GM18867 (cell line): ENCODE results near the gene KCTD16.
A peak's percentile ranks its signal among the peaks of the same experiment; 100 is the strongest.

ENCODE experiments used
- ATAC-seq: cut with Tn5 transposase; IDR thresholded peaks from one replicate; pipeline ENCODE4 v1.9.1; 2021; ENCODE audit warnings: mild to moderate bottlenecking, moderate library complexity; ENCODE audit not compliant: unreplicated experiment

The KCTD16 gene

GRCh38 chr5:144393641-144394435, 223.2 kb downstream of the KCTD16 start:
- no peak for ATAC-seq

GRCh38 chr5:144395704-144396103, 225.0 kb downstream of the KCTD16 start:
- ATAC-seq: peak; percentile 57

GRCh38 chr5:144403058-144403457, 232.4 kb downstream of the KCTD16 start:
- ATAC-seq: no peak

- ATAC-seq: no peak
Measured at GRCh38 chr5:144403817-144404420, 233.2 kb downstream of the KCTD16 start.

- no peak for ATAC-seq
Measured at GRCh38 chr5:144404672-144405071, 234.0 kb downstream of the KCTD16 start.

- no peak for ATAC-seq
Measured at GRCh38 chr5:144405991-144406390, 235.3 kb downstream of the KCTD16 start.

GRCh38 chr5:144406442-144406841, 235.8 kb downstream of the KCTD16 start:
- no peak for ATAC-seq

GRCh38 chr5:144414202-144415029, 243.7 kb downstream of the KCTD16 start:
- ATAC-seq: no peak

GRCh38 chr5:144416196-144416595, 245.5 kb downstream of the KCTD16 start:
- ATAC-seq: no peak

GRCh38 chr5:144418719-144419118, 248.0 kb downstream of the KCTD16 start:
- ATAC-seq: no peak

- no peak for ATAC-seq
Measured at GRCh38 chr5:144421411-144421810, 250.7 kb downstream of the KCTD16 start.

GRCh38 chr5:144422018-144422727, 251.5 kb downstream of the KCTD16 start:
- no peak for ATAC-seq

GRCh38 chr5:144427866-144428265, 257.2 kb downstream of the KCTD16 start:
- ATAC-seq: no peak

- ATAC-seq: no peak
Measured at GRCh38 chr5:144428326-144428725, 257.7 kb downstream of the KCTD16 start.

- no peak for ATAC-seq
Measured at GRCh38 chr5:144429405-144429804, 258.7 kb downstream of the KCTD16 start.

GRCh38 chr5:144429905-144430304, 259.2 kb downstream of the KCTD16 start:
- ATAC-seq: no peak

- ATAC-seq: no peak
Measured at GRCh38 chr5:144433140-144433822, 262.6 kb downstream of the KCTD16 start.

GRCh38 chr5:144433893-144434292, 263.2 kb downstream of the KCTD16 start:
- no peak for ATAC-seq

- ATAC-seq: no peak
Measured at GRCh38 chr5:144436007-144436406, 265.3 kb downstream of the KCTD16 start.

GRCh38 chr5:144438237-144438636, 267.6 kb downstream of the KCTD16 start:
- no peak for ATAC-seq
